GM12874 (cell line): ENCODE results near the gene FKBP8.

Source experiments
- CTCF ChIP-seq: IDR thresholded peaks from 2 replicates; pipeline ENCODE4 v1.5.1; 2011; ENCODE audit warnings: low read depth, mild to moderate bottlenecking, control low read depth, low read length, moderate library complexity; ENCODE audit not compliant: insufficient read depth

The FKBP8 gene

DNA sequence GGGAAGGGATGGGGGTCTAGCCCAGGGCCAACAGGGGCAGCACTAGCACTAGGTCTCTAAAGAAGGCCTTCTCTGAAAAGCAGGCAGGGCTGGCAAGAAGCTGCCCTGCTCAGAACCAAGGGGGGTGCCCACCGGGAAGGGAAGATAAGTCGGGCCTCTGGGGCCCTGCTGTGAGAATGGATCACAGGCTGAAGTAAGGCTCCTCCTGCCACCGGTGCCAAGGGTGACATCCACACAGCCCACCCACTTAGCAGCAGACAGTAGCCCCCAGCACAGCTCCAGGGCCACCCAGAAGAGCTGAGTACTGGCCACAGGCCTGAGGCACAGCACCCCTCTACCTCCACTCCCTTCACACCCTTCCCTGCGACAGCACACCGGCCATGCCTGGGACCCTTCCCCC lies 27.4 kb downstream of the FKBP8 start:
- TF ChIP-seq CTCF, result no peak

DNA sequence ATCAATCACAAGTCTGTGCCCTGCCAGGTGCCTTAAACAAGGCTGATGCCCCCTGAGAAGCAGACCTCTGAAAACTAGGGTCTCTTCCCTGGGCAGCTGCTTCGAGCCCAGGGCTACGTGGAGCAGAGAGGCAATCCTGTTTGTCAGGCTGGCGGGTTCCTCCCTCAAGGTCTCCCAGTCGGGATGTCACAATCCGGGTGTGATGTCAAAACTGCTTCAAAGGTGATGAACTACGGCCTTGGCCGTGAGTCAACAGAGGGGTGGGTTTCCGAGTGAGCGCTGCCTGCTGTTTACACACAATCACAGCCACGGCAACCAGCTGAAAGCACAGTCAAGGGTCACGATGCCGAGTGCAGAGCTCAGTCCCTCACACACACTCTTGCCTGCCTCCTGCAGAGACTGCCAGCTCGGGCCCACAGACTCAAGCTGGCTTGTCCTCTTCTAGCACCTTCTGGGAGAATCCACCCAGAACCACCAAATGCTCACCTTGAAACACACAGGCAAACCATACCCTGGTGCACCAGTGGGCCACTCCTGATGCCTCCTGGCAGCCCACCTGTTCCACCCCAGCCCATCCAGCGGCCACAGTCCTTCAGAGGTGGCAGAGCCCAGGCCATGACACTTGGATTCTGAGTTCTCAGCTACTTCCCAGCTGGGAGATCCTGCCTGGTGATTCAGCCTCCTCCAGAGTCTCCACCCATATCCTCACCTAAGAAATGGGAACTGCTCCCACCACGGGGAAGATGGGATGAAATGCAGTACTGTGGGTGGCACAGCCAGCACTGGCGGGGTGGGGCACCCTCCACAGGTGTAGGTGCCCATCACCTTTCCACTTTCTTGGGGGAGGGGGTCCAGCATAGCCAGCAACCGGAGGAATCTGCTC lies 28.3 kb downstream of the FKBP8 start:
- TF ChIP-seq CTCF, result no peak

DNA sequence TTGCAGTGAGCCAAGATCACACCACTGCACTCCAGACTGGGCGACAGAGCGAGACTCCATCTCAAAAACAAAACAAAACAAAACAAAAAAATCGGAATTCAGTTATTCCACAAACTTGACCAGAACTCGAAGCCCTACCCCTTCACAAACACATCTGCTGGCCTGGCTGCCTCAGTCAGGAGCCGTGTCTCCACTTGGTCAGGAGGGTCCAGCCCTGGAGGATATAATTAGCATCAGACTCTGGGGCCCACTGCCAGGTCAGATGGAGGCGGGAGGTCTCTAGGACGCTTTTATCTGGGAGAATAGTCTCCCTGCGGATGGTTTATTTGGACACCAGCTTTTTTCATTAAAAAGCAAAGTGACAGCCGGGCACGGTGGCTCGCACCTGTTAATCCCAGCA lies 29.5 kb downstream of the FKBP8 start:
- TF ChIP-seq CTCF, result no peak

DNA sequence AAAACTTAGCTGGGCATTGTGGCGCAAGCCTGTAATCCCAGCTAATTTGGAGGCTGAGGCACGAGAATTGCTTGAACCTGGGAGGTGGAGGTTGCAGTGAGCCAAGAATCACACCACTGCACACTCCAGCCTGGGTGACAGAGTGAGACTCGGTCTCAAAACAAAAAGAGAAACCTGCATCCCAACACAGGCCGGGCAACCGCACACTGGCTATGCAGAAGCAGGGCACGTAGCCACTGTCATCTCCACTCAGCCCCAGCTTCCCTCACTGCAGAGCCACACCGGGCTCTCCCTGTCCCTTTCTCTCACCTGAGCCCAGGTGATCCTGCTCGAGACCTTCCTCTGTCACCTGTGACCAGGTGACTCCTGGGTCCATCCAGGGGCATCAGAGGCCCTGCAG lies 33.2 kb downstream of the FKBP8 start:
- no peak for TF ChIP-seq CTCF

DNA sequence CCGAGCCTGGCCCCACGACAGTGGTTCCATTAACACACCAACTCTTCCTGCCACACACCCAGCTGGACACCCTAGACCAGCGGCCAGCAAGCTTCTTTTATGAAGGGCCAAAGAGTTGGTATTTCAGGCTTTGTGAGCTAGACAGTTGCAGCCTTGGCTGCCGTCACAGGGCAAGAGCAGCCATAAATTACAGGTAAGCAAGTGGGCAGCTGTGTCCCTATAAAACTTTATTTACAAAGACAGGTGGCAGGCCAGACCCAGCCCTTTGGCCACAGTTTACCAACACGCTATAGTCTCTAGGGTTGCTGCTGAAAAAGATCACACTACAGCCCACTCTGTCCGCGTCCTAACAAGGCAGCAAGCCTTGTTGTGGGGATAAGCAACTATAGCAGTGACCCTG lies 34.8 kb downstream of the FKBP8 start:
- TF ChIP-seq CTCF, result no peak

DNA sequence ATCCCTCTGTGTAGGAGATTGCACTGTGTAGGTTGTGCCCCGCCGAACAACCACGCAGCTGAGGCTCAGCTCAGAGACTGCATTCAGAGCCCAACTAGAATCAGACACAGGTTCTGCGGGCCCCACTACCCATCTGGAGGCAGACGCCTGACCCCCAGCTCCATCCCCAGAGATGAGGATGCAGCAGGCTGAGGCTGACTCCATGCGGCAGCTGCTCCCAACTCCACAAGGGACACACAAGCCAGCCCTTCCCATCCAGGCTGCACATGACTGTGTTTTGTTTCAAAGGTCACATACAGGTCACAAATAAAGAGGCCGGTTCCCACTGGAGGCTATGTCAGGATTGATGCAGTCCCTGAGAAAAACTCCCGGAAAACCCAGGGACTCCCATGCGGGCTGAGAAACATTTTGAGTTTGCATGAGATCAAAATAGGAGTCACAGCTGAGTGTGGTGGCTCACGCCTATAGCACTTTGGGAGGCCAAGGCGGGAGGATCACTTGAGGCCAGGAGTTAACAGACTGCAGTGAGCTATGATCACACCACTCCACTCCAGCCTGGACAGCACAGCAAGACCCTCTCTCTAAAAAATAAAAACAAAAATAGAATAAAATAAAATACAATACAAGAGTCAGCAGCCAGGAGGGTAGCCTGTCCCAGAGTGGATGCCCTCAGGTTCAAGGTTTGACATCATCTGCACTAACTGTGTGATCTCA lies 35.5 kb downstream of the FKBP8 start:
- TF ChIP-seq CTCF, result no peak

DNA sequence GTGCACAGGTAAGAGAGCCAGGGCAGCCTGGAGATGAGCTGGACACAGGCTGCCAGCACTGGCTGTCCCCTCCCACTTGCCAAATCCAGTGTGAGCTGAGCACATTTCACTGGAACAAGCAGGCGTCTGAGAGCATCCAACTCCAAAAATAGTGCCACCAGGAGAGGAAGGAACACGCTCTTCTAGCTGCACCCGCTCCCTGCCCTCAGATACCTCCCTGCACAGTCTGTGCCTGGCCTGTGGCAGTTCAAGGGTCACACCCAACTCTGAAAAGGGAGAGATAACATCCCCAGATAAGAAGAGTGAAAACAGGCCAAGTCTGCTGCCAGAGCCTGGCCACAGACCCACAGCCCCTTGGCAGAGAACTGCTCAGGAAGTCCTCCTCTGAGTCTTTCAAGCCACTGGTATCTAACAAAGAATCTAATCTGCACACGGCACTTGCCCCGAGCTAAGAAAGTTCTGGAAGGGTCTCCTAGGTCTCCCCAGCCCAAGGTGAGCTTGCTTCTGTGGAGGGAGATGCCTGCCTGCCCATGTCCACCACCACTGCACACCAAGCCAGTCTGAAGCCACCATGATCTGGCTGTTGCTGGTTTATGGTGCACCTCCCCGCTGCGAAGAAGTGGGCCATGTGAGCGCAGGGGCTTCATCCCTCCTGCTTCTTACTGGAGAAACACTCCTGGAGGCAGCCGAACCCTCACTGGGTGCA lies 36.2 kb downstream of the FKBP8 start:
- TF ChIP-seq CTCF, result no peak
